Globus pallidus (tissue), 1 donor: ENCODE data around the gene ZNF431.
"Not testable (repeated sequence)": the region's sequence is repeated elsewhere in the genome, so short reads cannot be mapped to it uniquely, and the experiment has no call there.

Experiments
- DNase-seq: peaks from one replicate; pipeline ENCODE4 v3.0.0-alpha.2; 2015; ENCODE audit warnings: low spot score

The ZNF431 gene

GRCh38 chr19:21141787-21142464 is at the start of gene ZNF431:
Gene ZNF431, plus strand, starts transcription at chr19:21142040. Its CDS starts 144 bp downstream, at chr19:21142184.
- peak; percentile 97 for DNase-seq

GRCh38 chr19:21092109-21092508 is 49.7 kb upstream of the ZNF431 start:
- DNase-seq = no peak

- DNase-seq = no peak
These were observed 47.4 kb upstream of the ZNF431 start for GRCh38 chr19:21094347-21095025.

- no peak for DNase-seq
These were observed 43.5 kb upstream of the ZNF431 start for GRCh38 chr19:21098291-21098690.

- DNase-seq = no peak
These were observed 40.2 kb upstream of the ZNF431 start for GRCh38 chr19:21101521-21102242.

- DNase-seq = no peak
These were observed 32.7 kb upstream of the ZNF431 start for GRCh38 chr19:21109116-21109515.

GRCh38 chr19:21110183-21110582 is 31.7 kb upstream of the ZNF431 start:
- DNase-seq = no peak

GRCh38 chr19:21115430-21115829 is 26.4 kb upstream of the ZNF431 start:
- DNase-seq = no peak

GRCh38 chr19:21117041-21117907 is 24.6 kb upstream of the ZNF431 start:
- no peak for DNase-seq

- no peak for DNase-seq
These were observed 15.8 kb upstream of the ZNF431 start for GRCh38 chr19:21126078-21126477.

- DNase-seq = no peak
These were observed 14.8 kb upstream of the ZNF431 start for GRCh38 chr19:21127001-21127400.

- DNase-seq = no peak
These were observed 13.9 kb upstream of the ZNF431 start for GRCh38 chr19:21127898-21128297.

- no peak for DNase-seq
These were observed 12.7 kb upstream of the ZNF431 start for GRCh38 chr19:21128901-21129698.

GRCh38 chr19:21130097-21130775 is 11.6 kb upstream of the ZNF431 start:
- DNase-seq = no peak

- DNase-seq = no peak
These were observed 8.2 kb upstream of the ZNF431 start for GRCh38 chr19:21133633-21134032.

GRCh38 chr19:21134934-21135366 is 6.9 kb upstream of the ZNF431 start:
- no peak for DNase-seq

GRCh38 chr19:21135433-21135832 is 6.4 kb upstream of the ZNF431 start:
- no peak for DNase-seq

GRCh38 chr19:21138130-21138529 is 3.7 kb upstream of the ZNF431 start:
- DNase-seq = no peak

- not testable (repeated sequence) for DNase-seq
These were observed 834 bp upstream of the ZNF431 start for GRCh38 chr19:21141006-21141405.

- DNase-seq = no peak
These were observed 1.6 kb downstream of the ZNF431 start for GRCh38 chr19:21143428-21143827.

GRCh38 chr19:21143854-21144253 is 2.0 kb downstream of the ZNF431 start:
- no peak for DNase-seq
